Measurements from ENCODE around the gene SOCS7.

DNA sequence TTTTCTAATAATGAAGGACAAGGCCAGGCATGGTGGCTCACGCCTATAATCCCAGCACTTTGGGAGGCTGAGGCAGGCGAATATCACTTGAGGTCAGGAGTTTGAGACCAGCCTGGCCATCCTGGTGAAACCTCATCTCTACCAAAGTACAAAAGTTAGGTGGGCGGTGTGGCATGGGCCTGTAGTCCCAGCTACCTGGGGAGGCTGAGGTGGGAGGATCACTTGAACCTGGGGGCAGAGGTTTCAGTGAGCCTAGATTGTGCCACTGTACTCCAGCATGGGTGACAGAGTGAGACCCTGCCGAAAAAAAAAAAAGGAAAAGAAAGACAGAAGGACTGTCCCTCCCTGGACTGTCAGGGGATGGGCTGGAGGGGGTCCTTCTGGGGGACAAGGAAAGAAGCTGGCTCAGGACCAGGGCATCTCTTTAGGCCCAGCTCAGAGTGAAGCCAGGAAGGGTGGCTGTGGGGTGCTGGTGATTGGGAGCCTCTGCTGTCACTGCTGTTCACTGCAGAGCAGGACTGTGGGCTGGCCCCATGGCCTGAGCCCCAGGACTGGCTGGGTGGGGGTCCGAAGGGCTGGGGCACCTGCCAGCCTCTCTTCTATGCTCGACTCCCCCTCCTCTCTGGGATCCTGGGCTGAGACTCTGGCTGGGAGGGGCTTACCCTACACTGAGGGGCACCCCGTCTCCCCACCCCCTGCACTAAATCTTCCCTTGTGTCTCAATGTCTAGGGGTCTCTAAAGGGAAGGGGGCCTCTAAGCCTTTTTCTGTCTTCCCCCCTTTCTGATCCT, 75.7 kb downstream of the SOCS7 start:
- TF ChIP-seq SP1 (IDR thresholded peaks at IDR 0.05) (no peak), YY1 (IDR thresholded peaks at IDR 0.05) (no peak), EGR1 (IDR thresholded peaks at IDR 0.05; ENCODE audit: low read depth in 2 of 2) (no peak)
- TF ChIP-seq, protein P1, sequence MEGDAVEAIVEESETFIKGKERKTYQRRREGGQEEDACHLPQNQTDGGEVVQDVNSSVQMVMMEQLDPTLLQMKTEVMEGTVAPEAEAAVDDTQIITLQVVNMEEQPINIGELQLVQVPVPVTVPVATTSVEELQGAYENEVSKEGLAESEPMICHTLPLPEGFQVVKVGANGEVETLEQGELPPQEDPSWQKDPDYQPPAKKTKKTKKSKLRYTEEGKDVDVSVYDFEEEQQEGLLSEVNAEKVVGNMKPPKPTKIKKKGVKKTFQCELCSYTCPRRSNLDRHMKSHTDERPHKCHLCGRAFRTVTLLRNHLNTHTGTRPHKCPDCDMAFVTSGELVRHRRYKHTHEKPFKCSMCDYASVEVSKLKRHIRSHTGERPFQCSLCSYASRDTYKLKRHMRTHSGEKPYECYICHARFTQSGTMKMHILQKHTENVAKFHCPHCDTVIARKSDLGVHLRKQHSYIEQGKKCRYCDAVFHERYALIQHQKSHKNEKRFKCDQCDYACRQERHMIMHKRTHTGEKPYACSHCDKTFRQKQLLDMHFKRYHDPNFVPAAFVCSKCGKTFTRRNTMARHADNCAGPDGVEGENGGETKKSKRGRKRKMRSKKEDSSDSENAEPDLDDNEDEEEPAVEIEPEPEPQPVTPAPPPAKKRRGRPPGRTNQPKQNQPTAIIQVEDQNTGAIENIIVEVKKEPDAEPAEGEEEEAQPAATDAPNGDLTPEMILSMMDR (IDR thresholded peaks at IDR 0.05; ENCODE audit: low read depth, low read length, missing input control) = no peak
